Thoracic aorta (tissue), 2 donors: Measurements from ENCODE around the gene BMP6. TPM values are rescaled to one million over a fixed set of nuclear protein-coding genes. Genes with fewer than 3 reads are reported as not detected.

Experiments used
- ATAC-seq: fragments of 150-250 bp; one replicate; pipeline ENCODE4 v1.8.0; 2017; ENCODE audit warnings: low read depth; ENCODE audit not compliant: insufficient number of reproducible peaks, low FRiP score
- DNase-seq: peaks from one replicate; pipeline ENCODE4 v3.0.0-alpha.2; 2020; ENCODE audit warnings: low spot score
- H3K27ac ChIP-seq, 2 donors: fragments of 200-600 bp; sonication (generic); 1 replicate in 1 of 2; 2 replicates in 1 of 2; pipeline ENCODE4 v1.5.1; 2016; ENCODE audit warnings: mild to moderate bottlenecking in 2 of 2, moderate library complexity in 2 of 2
- H3K27me3 ChIP-seq: fragments of 200-600 bp; sonication (generic); replicated peaks from 2 replicates; pipeline ENCODE4 v1.6.0; 2016; ENCODE audit warnings: mild to moderate bottlenecking; ENCODE audit not compliant: insufficient read depth
- H3K36me3 ChIP-seq: fragments of 200-600 bp; sonication (generic); one replicate; pipeline ENCODE4 v1.5.1; 2016
- H3K4me1 ChIP-seq, 2 donors: fragments of 200-600 bp; sonication (generic); 1 replicate in 1 of 2; 2 replicates in 1 of 2; pipeline versions ENCODE4 v1.5.1 to v1.6.0; 2016; ENCODE audit warnings: low read depth in 2 of 2, mild to moderate bottlenecking in 1 of 2; ENCODE audit not compliant: control insufficient read depth in 1 of 2
- H3K4me3 ChIP-seq: fragments of 200-600 bp; sonication (generic); 2 replicates; pipeline ENCODE4 v1.5.1; 2016; ENCODE audit warnings: mild to moderate bottlenecking
- H3K9me3 ChIP-seq: fragments of 200-600 bp; sonication (generic); 2 replicates; pipeline ENCODE4 v1.5.1; 2016
- total RNA-seq, 2 donors: library from RNA; depleted of rRNA; stranded (reverse); fragments of >200 nt; gene quantifications; one replicate each; pipeline versions ENCODE4 v1.1.0 to v1.2.3, GENCODE V29; 2016
- TF ChIP-seq, protein P1 (sequence below): fragments of 200-600 bp; sonication (generic); IDR thresholded peaks from one replicate; pipeline ENCODE4 v1.5.1; 2019; ENCODE audit warnings: antibody characterized with exemption

Gene BMP6
- total RNA-seq, 2 donors from 2014 or later = 4.7 TPM

GRCh38 chr6:7921632-7922092 is 195.8 kb downstream of the BMP6 start:
- DNase-seq (no peak), ATAC-seq (no peak)
- Histone ChIP-seq H3K9me3 (peaks cover 4% of the 10 kb centered on the region), H3K36me3 (no peaks in the 10 kb centered on the region), H3K4me3 (no peak overlapping the region), H3K4me1 (no peaks in the 10 kb centered on the region), H3K27ac (no peak overlapping the region), H3K27me3 (no peaks in the 10 kb centered on the region)
- TF ChIP-seq, protein P1, sequence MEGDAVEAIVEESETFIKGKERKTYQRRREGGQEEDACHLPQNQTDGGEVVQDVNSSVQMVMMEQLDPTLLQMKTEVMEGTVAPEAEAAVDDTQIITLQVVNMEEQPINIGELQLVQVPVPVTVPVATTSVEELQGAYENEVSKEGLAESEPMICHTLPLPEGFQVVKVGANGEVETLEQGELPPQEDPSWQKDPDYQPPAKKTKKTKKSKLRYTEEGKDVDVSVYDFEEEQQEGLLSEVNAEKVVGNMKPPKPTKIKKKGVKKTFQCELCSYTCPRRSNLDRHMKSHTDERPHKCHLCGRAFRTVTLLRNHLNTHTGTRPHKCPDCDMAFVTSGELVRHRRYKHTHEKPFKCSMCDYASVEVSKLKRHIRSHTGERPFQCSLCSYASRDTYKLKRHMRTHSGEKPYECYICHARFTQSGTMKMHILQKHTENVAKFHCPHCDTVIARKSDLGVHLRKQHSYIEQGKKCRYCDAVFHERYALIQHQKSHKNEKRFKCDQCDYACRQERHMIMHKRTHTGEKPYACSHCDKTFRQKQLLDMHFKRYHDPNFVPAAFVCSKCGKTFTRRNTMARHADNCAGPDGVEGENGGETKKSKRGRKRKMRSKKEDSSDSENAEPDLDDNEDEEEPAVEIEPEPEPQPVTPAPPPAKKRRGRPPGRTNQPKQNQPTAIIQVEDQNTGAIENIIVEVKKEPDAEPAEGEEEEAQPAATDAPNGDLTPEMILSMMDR = no peak

GRCh38 chr6:7922596-7922995 is 196.7 kb downstream of the BMP6 start:
- DNase-seq (no peak), ATAC-seq (no peak)
- H3K4me3 ChIP-seq = no peak overlapping the region
- H3K27ac ChIP-seq = no peak overlapping the region
- peaks cover 4% of the 10 kb centered on the region for H3K9me3 ChIP-seq
- H3K36me3 ChIP-seq = no peaks in the 10 kb centered on the region
- H3K4me1 ChIP-seq = no peaks in the 10 kb centered on the region
- TF ChIP-seq, protein P1 = no peak
- H3K27me3 ChIP-seq = no peaks in the 10 kb centered on the region

DNA sequence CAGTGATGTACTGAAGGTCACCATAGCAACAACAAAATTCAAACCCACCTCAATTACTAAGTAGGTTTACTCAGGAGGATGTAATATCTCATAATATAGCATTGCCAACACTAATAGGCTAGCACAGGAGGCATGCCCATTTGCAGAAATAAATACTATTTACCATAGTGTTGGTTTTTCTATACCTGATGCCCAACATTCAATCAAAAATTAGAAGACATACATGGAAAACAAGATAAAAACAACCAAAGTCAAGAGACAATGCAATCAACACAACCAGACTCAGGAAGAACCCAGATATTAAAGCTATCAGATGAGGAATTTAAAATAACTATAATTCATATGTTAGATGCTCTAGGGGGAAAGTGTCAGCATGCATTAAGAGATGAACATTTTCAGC is 199.0 kb downstream of the BMP6 start:
- Histone ChIP-seq H3K9me3 (peaks cover 4% of the 10 kb centered on the region), H3K36me3 (no peaks in the 10 kb centered on the region), H3K27me3 (no peaks in the 10 kb centered on the region), H3K27ac (no peak overlapping the region), H3K4me3 (no peak overlapping the region), H3K4me1 (no peaks in the 10 kb centered on the region)
- ATAC-seq = no peak
- DNase-seq = no peak
- TF ChIP-seq, protein P1 = no peak

Other genes starting within 250 kb of the BMP6 start
- gene DSP, start 184.4 kb upstream of the BMP6 start, total RNA-seq = 1 to 10 TPM; 5.4 to 6.7 TPM
- 10 to 100 TPM in 1 of 2 donors, 1 to 10 TPM in 1; 6.4 to 18.4 TPM for gene SNRNP48, start 135.9 kb upstream of the BMP6 start, total RNA-seq
- gene TXNDC5, start 184.7 kb downstream of the BMP6 start, total RNA-seq = 100 to 1,000 TPM; 151 to 172 TPM